A673 (cell line): Measurements from ENCODE around the gene PPP1R3F. TPM values are rescaled to one million over a fixed set of nuclear protein-coding genes. Genes with fewer than 3 reads are reported as not detected.

ENCODE experiments used
- total RNA-seq: library from RNA; stranded (reverse); gene quantifications from 2 replicates; pipeline ENCODE4 v1.2.3, GENCODE V29; 2021

The PPP1R3F gene
- total RNA-seq, 1 experiment from 2014 or later, result 12.3 TPM

Other genes starting within 250 kb of the PPP1R3F start
- 49.5 and 56.8 TPM in 2 replicates for gene TFE3, start 226.4 kb upstream of the PPP1R3F start, total RNA-seq
- 11.9 and 13.0 TPM in 2 replicates for gene CCDC120, start 210.8 kb upstream of the PPP1R3F start, total RNA-seq
- 21.3 and 24.3 TPM in 2 replicates for gene PRAF2, start 195.8 kb upstream of the PPP1R3F start, total RNA-seq
- 31.8 and 40.5 TPM in 2 replicates for gene WDR45, start 189.9 kb upstream of the PPP1R3F start, total RNA-seq
- gene GPKOW, start 146.1 kb upstream of the PPP1R3F start, total RNA-seq, result 24.9 and 29.1 TPM in 2 replicates
- gene MAGIX, start 107.0 kb upstream of the PPP1R3F start, total RNA-seq, result 1.1 and 1.5 TPM in 2 replicates
- 70.0 and 87.5 TPM in 2 replicates for gene PLP2, start 97.9 kb upstream of the PPP1R3F start, total RNA-seq
- 4.8 and 6.7 TPM in 2 replicates for gene PRICKLE3, start 83.4 kb upstream of the PPP1R3F start, total RNA-seq
- 14.6 and 16.3 TPM in 2 replicates for gene SYP, start 69.6 kb upstream of the PPP1R3F start, total RNA-seq
- not detected in 2 replicates for gene CACNA1F, start 36.5 kb upstream of the PPP1R3F start, total RNA-seq
- 18.9 and 20.5 TPM in 2 replicates for gene CCDC22, start 34.3 kb upstream of the PPP1R3F start, total RNA-seq
- gene FOXP3, start 5.1 kb upstream of the PPP1R3F start, total RNA-seq, result 0.20 TPM in 1 of 2 replicates, not detected in the other
- not detected in 2 replicates for gene GAGE10, start 33.9 kb downstream of the PPP1R3F start, total RNA-seq
- gene GAGE12J, start 52.2 kb downstream of the PPP1R3F start, total RNA-seq, result not detected in 2 replicates
- gene GAGE13, start 61.8 kb downstream of the PPP1R3F start, total RNA-seq, result not detected in 2 replicates